Loucy (cell line): ENCODE data around the gene CDKN2B-AS1.

Source experiments
- CTCF ChIP-seq: fragments of 200-600 bp; sonication (generic); conservative IDR thresholded peaks from 2 replicates; pipeline ENCODE4 v1.5.1; 2014; ENCODE audit warnings: mild to moderate bottlenecking, antibody characterized with exemption, low read length
- EZH2phosphoT487 ChIP-seq: fragments of 200-600 bp; IDR thresholded peaks from 2 replicates; pipeline ENCODE4 v1.6.1; 2018; ENCODE audit warnings: antibody characterized with exemption, mild to moderate bottlenecking, moderate library complexity, borderline replicate concordance

GRCh38 chr9:21972361-21972760 lies 22.2 kb upstream of the CDKN2B-AS1 start:
- no peak for TF ChIP-seq CTCF
- no peak for TF ChIP-seq EZH2phosphoT487
